H9 (cell line): ENCODE measurements around the gene KCNA3. TPM values are rescaled to one million over a fixed set of nuclear protein-coding genes. Genes with fewer than 3 reads are reported as not detected.

Experiments used
- DNase-seq: peaks from one replicate; pipeline ENCODE4 v3.0.0-alpha.2; 2017
- H2AFZ ChIP-seq: one replicate; pipeline ENCODE4 v1.6.1; 2013; ENCODE audit warnings: mild to moderate bottlenecking, low read length, control low read depth, moderate library complexity
- H2AK5ac ChIP-seq: 2 replicates; pipeline ENCODE4 v1.6.1; 2013; ENCODE audit warnings: low read length, control low read depth, mixed read lengths; ENCODE audit not compliant: insufficient read length
- H2BK120ac ChIP-seq: one replicate; pipeline ENCODE4 v1.6.1; 2013; ENCODE audit warnings: low read depth, mild to moderate bottlenecking, low read length, control low read depth, inconsistent platforms; ENCODE audit not compliant: poor library complexity, severe bottlenecking
- H2BK12ac ChIP-seq: 2 replicates; pipeline ENCODE4 v1.6.1; 2013; ENCODE audit warnings: low read length, control low read depth, mixed read lengths, low read depth; ENCODE audit not compliant: insufficient read length
- H2BK15ac ChIP-seq: 2 replicates; pipeline ENCODE4 v1.6.1; 2013; ENCODE audit warnings: low read depth, low read length, control low read depth
- H2BK20ac ChIP-seq: one replicate; pipeline ENCODE4 v1.6.1; 2013; ENCODE audit warnings: low read depth, mild to moderate bottlenecking, low read length, control low read depth, inconsistent platforms; ENCODE audit not compliant: poor library complexity, severe bottlenecking
- H2BK5ac ChIP-seq: 2 replicates; pipeline ENCODE4 v1.6.1; 2013; ENCODE audit warnings: low read length, control low read depth, mixed read lengths; ENCODE audit not compliant: insufficient read length
- H3K14ac ChIP-seq: 2 replicates; pipeline ENCODE4 v1.6.1; 2013; ENCODE audit warnings: low read length, control low read depth; ENCODE audit not compliant: insufficient read depth
- H3K18ac ChIP-seq: 2 replicates; pipeline ENCODE4 v1.6.1; 2013; ENCODE audit warnings: low read depth, mild to moderate bottlenecking, mixed read lengths, low read length, control low read depth; ENCODE audit not compliant: insufficient read length
- H3K23ac ChIP-seq: 2 replicates; pipeline ENCODE4 v1.6.1; 2013; ENCODE audit warnings: low read length, control low read depth, mixed read lengths, low read depth; ENCODE audit not compliant: insufficient read length
- H3K23me2 ChIP-seq: 2 replicates; pipeline ENCODE4 v1.6.1; 2013; ENCODE audit warnings: low read depth, mild to moderate bottlenecking, mixed read lengths, low read length, control low read depth; ENCODE audit not compliant: insufficient read length, poor library complexity, severe bottlenecking
- H3K27ac ChIP-seq: 2 replicates; pipeline ENCODE4 v1.5.1; 2013; ENCODE audit warnings: low read length, control low read depth, mixed read lengths, low read depth; ENCODE audit not compliant: insufficient read length
- H3K27me3 ChIP-seq: 2 replicates; pipeline ENCODE4 v1.6.1; 2013; ENCODE audit warnings: low read length, control low read depth, inconsistent platforms; ENCODE audit not compliant: insufficient read depth
- H3K4ac ChIP-seq: 2 replicates; pipeline ENCODE4 v1.6.1; 2013; ENCODE audit warnings: low read depth, mild to moderate bottlenecking, control low read depth, inconsistent platforms, low read length, moderate library complexity
- H3K4me1 ChIP-seq: 2 replicates; pipeline ENCODE4 v1.6.1; 2013; ENCODE audit warnings: low read length, control low read depth, inconsistent platforms; ENCODE audit not compliant: insufficient read depth
- H3K4me2 ChIP-seq: 2 replicates; pipeline ENCODE4 v1.6.1; 2013; ENCODE audit warnings: low read length, control low read depth, mixed read lengths; ENCODE audit not compliant: insufficient read length, insufficient read depth
- H3K56ac ChIP-seq: 2 replicates; pipeline ENCODE4 v1.6.1; 2013; ENCODE audit warnings: low read depth, mild to moderate bottlenecking, mixed read lengths, low read length, control low read depth; ENCODE audit not compliant: insufficient read length
- H3K79me1 ChIP-seq: 2 replicates; pipeline ENCODE4 v1.6.1; 2013; ENCODE audit warnings: low read depth, mild to moderate bottlenecking, moderate library complexity, low read length, control low read depth, inconsistent platforms; ENCODE audit not compliant: insufficient read depth, poor library complexity, severe bottlenecking
- H3K79me2 ChIP-seq: 2 replicates; pipeline ENCODE4 v1.6.1; 2013; ENCODE audit warnings: low read length, control low read depth, inconsistent platforms; ENCODE audit not compliant: insufficient read depth
- H3K9ac ChIP-seq: 2 replicates; pipeline ENCODE4 v1.6.1; 2013; ENCODE audit warnings: low read length, control low read depth, mixed read lengths; ENCODE audit not compliant: insufficient read length; ENCODE audit errors: extremely low read depth
- H3K9me3 ChIP-seq: one replicate; pipeline ENCODE4 v1.6.1; 2013; ENCODE audit warnings: low read depth, low read length, inconsistent platforms; ENCODE audit not compliant: control insufficient read depth
- H3T11ph ChIP-seq: one replicate; pipeline ENCODE4 v1.6.1; 2013; ENCODE audit warnings: mild to moderate bottlenecking, low read length, control low read depth, inconsistent platforms
- H4K20me1 ChIP-seq: one replicate; pipeline ENCODE4 v1.6.1; 2013; ENCODE audit not compliant: control insufficient read depth, insufficient read length, insufficient read depth
- H4K5ac ChIP-seq: 2 replicates; pipeline ENCODE4 v1.6.1; 2013; ENCODE audit warnings: low read depth, mild to moderate bottlenecking, mixed read lengths, low read length, control low read depth; ENCODE audit not compliant: insufficient read length
- H4K8ac ChIP-seq: replicated peaks from 2 replicates; pipeline ENCODE4 v1.6.1; 2013; ENCODE audit warnings: low read length, control low read depth, mixed read lengths, low read depth; ENCODE audit not compliant: insufficient read length
- H4K91ac ChIP-seq: 2 replicates; pipeline ENCODE4 v1.6.1; 2013; ENCODE audit warnings: low read depth, mild to moderate bottlenecking, moderate library complexity, mixed read lengths, low read length, control low read depth; ENCODE audit not compliant: insufficient read length
- H3K27ac Mint-ChIP-seq, 3 experiments: 2 replicates in 2 of 3; 3 replicates in 1 of 3; pipeline ENCODE4 v1.8.0; 2020 to 2021; ENCODE audit warnings: mixed read lengths in 3 of 3, mild to moderate bottlenecking in 1 of 3, moderate library complexity in 1 of 3
- H3K27me3 Mint-ChIP-seq: 2 replicates; pipeline ENCODE4 v1.8.0; 2021; ENCODE audit warnings: low read depth, mild to moderate bottlenecking, moderate library complexity, mixed read lengths
- H3K36me3 Mint-ChIP-seq, 3 experiments: 2 replicates in 2 of 3; 3 replicates in 1 of 3; pipeline ENCODE4 v1.8.0; 2020 to 2021; ENCODE audit warnings: low read depth in 3 of 3, mixed read lengths in 3 of 3; ENCODE audit not compliant: insufficient read depth in 1 of 3
- H3K4me1 Mint-ChIP-seq, 2 experiments: 2 replicates each; pipeline ENCODE4 v1.8.0; 2020; ENCODE audit warnings: mixed read lengths in 2 of 2
- H3K4me3 Mint-ChIP-seq, 2 experiments: 2 replicates in 1 of 2; 3 replicates in 1 of 2; pipeline ENCODE4 v1.8.0; 2020 to 2021; ENCODE audit warnings: mild to moderate bottlenecking in 2 of 2, mixed read lengths in 2 of 2, moderate library complexity in 1 of 2
- H3K9me3 Mint-ChIP-seq, 2 experiments: 2 replicates in 1 of 2; 3 replicates in 1 of 2; pipeline ENCODE4 v1.8.0; 2020; ENCODE audit warnings: mild to moderate bottlenecking in 2 of 2, mixed read lengths in 2 of 2, moderate library complexity in 1 of 2
- CTCF ChIP-seq: fragments of 200-600 bp; sonication (generic); conservative IDR thresholded peaks from 3 replicates; pipeline ENCODE4 v1.8.0; 2021; ENCODE audit warnings: antibody characterized with exemption, mild to moderate bottlenecking
- WGBS: extraction: QIAGEN DNeasy Blood & Tissue Kit; methylation state at CpG from one replicate; pipeline ENCODE4 v1.1.7; 2013; ENCODE audit warnings: missing lambda C conversion rate, low lambda C conversion rate, mixed read lengths; ENCODE audit not compliant: insufficient read length; ENCODE audit errors: extremely low coverage; 5-methylcytosine and 5-hydroxymethylcytosine counted together
- total RNA-seq: library from RNA; stranded (reverse); gene quantifications from 2 replicates; pipeline ENCODE4 v1.2.1, GENCODE V29; 2021

Gene KCNA3
- total RNA-seq, 1 experiment from 2014 or later: 0.92 TPM

GRCh38 chr1:110682898-110683297 is 8.2 kb upstream of the KCNA3 start:
- H4K20me1 ChIP-seq: no peaks in the 10 kb centered on the region
- no peak overlapping the region for H2BK20ac ChIP-seq
- no peak overlapping the region for H2BK12ac ChIP-seq
- no peak overlapping the region for H3K4me3 Mint-ChIP-seq
- H3K9ac ChIP-seq: no peak overlapping the region
- no peak overlapping the region for H3K18ac ChIP-seq
- H4K8ac ChIP-seq: no peak overlapping the region
- no peak overlapping the region for H3T11ph ChIP-seq
- H3K27me3 Mint-ChIP-seq: peaks cover 51% of the 10 kb centered on the region
- H2BK15ac ChIP-seq: no peak overlapping the region
- H3K79me1 ChIP-seq: no peaks in the 10 kb centered on the region
- no peaks in the 10 kb centered on the region for H3K9me3 Mint-ChIP-seq
- no peak overlapping the region for H2BK5ac ChIP-seq
- no peak overlapping the region for H3K56ac ChIP-seq
- no peak for TF ChIP-seq CTCF
- H2AFZ ChIP-seq: no peak overlapping the region
- WGBS: no CpG with 5 or more reads among the region's 1 CpG
- H3K27ac ChIP-seq: no peak overlapping the region
- no peaks in the 10 kb centered on the region for H3K9me3 ChIP-seq
- no peak overlapping the region for H3K4ac ChIP-seq
- DNase-seq: no peak
- no peak overlapping the region for H4K5ac ChIP-seq
- no peak overlapping the region for H3K4me2 ChIP-seq
- no peak overlapping the region for H2BK120ac ChIP-seq
- H3K4me1 ChIP-seq: no peaks in the 10 kb centered on the region
- no peak overlapping the region for H2AK5ac ChIP-seq
- H3K79me2 ChIP-seq: no peaks in the 10 kb centered on the region
- H3K36me3 Mint-ChIP-seq: no peaks in the 10 kb centered on the region
- H3K27ac Mint-ChIP-seq: no peak overlapping the region
- no peak overlapping the region for H4K91ac ChIP-seq
- H3K23me2 ChIP-seq: no peaks in the 10 kb centered on the region
- no peak overlapping the region for H3K14ac ChIP-seq
- no peak overlapping the region for H3K23ac ChIP-seq
- H3K4me1 Mint-ChIP-seq: peaks cover 3 to 4% of the 10 kb centered on the region in 2 experiments
- H3K27me3 ChIP-seq: no peaks in the 10 kb centered on the region
